HUDEP-2 (cell line): ENCODE data around the gene HAUS8.
"Not testable (repeated sequence)": the region's sequence is repeated elsewhere in the genome, so short reads cannot be mapped to it uniquely, and the experiment has no call there.

Experiments
- DNase-seq, 76 experiments: peaks; one replicate each; lab custom pipeline; 2025; ENCODE audit not compliant: unreplicated experiment in 76 of 76; lab: John Stamatoyannopoulos, UW

HAUS8 gene

DNA sequence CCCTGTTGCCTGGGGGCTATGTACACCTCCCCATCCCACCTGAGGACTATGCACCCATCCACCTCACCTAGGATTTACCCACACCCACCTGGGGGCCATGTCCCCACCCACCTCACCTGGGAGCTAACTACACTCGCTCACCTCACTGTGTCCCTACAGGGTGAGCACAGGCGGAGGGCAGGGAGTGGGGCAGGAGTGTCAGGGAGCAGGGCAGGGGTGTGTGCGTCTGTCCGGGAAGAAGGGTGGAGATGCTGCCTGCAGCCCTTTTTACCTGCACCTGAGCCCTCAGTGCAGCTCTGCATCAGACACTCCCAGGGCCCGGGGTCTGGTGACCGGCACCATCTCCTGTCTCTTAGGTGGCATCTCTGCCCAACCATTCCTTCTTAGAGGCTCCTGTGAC lies 38.1 kb downstream of the HAUS8 start:
- no peak for DNase-seq

GRCh38 chr19:17036640-17037039 lies 38.6 kb downstream of the HAUS8 start:
- no peak for DNase-seq

GRCh38 chr19:17035842-17036424 lies 39.3 kb downstream of the HAUS8 start:
- DNase-seq: no peak

GRCh38 chr19:17031741-17032140 lies 43.5 kb downstream of the HAUS8 start:
- no peak for DNase-seq

DNA sequence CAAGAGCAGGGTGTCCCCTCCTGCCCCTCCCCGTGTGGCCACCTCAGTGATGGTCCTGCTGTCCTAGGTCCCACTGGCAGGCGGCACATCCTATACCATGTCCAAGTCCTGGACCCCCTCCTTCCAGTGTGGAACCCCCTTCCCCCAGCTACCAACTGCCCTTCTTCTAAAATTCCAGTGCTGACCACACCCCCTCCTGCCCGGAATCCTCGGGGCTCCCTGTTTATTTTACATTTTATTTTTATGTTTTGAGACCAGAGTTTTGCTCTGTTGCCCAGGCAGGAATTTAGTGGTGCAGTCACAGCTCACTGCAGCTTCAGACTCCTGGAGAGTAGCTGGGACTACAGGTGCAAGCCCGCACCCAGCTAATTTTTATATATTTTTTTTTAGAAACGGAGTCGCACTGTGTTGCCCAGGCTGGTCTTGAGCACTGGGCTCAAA lies 47.7 kb downstream of the HAUS8 start:
- no peak for DNase-seq

- DNase-seq: no peak
Measured at GRCh38 chr19:17026706-17027534, 48.3 kb downstream of the HAUS8 start, which contains the start of gene CPAMD8. Gene CPAMD8 (minus strand): TSS chr19:17026810. CDS start chr19:17026642, 168 bp downstream.

DNA sequence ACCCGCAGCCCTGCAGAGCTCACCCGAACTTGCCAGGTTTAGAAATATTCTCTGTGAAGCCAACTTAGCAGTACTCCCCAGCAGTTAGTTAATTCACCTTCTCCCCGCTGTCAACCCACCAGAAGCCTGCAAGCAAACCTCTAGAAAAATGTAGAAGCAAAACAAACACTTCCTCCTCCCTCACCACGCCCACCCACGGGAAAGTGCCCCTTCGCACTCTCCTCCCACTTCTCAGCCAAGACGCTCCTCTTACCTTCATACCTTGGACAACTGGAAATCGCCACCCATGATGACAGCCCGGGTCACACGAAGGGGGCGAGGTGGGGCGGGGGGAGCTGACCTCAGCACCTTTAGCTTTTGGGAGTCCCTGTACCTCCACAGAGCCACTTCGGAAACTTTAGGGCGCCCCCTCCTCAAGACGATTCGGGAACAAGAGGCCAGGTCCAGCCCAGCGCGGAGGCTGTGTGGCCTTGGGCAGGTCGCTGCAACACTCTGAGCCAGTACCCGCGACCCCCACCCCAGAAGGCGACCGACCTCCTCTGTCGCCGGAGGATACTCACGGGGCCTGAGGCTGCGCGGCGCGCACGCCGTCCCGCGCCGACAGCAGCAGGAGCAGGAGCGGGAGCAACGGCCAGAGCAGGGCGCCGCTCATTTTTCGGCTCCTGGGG lies 49.1 kb downstream of the HAUS8 start:
- DNase-seq: no peak

DNA sequence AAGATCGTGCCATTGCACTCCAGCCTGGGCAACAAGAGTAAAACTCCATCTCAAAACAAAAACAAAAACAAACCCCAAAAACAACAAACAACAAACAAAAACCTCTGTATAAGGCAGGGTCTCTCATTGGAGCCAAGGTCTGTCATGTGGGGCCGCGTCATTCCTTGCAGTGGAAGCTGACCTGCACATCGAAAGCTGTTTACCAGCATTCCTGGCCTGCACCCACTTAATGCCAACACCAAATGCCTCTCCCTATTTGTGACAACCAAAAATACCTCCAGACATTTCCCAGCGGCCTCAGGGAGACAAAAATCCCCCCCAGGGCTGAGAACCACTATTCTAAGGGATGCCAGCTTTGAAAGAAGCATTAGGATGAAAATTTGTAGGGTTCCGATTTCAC lies 49.9 kb downstream of the HAUS8 start:
- DNase-seq: no peak

DNA sequence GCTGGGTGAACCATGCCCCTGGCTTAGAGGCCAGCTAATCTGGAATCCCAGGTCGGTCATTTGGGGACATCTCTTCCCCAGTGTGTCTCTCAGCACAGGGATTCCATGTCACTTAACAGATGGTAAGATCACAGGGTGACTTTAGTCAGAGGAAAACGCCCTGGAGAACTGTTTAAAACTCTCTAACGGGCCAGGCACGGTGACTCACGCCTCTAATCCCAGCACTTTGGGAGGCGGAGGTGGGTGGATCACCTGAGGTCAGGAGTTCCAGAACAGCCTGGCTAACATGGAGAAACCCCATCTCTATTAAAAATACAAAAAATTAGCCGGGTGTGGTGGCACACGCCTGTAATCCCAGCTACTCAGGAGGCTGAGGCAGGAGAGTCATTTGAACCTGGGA lies 50.3 kb downstream of the HAUS8 start:
- not testable (repeated sequence) for DNase-seq

- no peak for DNase-seq
Measured at GRCh38 chr19:17023805-17024204, 51.4 kb downstream of the HAUS8 start.

GRCh38 chr19:17022738-17023137 lies 52.5 kb downstream of the HAUS8 start:
- DNase-seq: no peak

- no peak for DNase-seq
Measured at GRCh38 chr19:17021793-17022590, 53.3 kb downstream of the HAUS8 start.

DNA sequence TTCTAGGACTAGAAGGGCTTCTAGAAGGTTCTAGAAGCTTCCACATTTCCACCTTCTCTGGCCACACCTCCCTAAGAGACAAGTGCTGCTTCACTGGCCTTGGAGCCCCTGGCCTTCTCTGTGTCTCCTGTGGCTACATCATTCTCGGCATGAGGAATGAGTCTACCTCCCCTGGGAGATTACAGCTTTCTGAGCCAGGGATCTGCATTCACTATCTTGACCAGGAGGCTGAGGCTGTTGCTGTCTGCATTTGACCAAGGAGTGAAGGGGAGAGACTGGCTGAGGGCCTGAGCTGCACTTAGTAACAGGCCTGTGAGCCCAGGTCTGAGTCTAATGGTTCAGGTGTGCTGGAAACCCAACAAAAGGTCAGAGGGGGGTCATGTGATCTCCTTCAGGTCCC lies 53.9 kb downstream of the HAUS8 start:
- no peak for DNase-seq

DNA sequence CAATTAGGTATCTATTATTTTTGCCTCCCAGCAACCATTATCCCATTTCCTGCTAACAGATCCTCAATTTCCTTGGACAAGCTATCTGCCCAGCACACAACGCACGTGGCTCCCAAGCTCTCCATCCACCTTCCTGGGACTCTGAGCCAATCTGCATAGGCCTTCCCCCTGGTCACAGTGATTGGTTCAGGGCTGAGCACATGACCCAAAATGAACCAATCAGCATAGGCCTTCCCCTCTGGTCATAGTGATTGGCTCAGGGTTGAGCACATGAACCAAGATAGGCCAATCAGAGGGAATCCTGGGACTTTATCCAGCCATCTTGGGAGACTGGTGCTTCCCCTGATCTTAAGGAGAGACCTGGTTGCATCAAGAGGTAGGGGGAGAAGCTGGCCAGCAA lies 54.4 kb downstream of the HAUS8 start:
- DNase-seq: no peak

DNA sequence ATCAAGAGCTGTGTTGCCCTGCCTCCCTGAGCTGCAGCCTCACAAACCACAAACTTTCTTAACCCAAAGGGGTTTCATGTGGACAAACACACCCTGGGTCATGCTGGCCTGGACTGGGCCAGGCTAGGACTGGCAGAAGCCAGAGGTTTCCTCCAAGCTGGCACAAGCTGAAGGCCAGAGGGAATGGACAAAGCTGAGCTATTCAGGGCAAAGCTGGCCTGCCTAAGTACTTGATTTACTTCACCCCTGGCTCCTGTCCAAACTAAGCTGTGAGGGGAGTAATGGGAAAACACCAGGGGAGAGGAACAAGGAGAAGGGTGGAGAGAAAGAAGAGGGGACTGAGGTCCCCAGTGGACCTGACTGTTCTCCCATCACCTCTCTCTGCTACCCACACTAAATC lies 54.9 kb downstream of the HAUS8 start:
- no peak for DNase-seq

DNA sequence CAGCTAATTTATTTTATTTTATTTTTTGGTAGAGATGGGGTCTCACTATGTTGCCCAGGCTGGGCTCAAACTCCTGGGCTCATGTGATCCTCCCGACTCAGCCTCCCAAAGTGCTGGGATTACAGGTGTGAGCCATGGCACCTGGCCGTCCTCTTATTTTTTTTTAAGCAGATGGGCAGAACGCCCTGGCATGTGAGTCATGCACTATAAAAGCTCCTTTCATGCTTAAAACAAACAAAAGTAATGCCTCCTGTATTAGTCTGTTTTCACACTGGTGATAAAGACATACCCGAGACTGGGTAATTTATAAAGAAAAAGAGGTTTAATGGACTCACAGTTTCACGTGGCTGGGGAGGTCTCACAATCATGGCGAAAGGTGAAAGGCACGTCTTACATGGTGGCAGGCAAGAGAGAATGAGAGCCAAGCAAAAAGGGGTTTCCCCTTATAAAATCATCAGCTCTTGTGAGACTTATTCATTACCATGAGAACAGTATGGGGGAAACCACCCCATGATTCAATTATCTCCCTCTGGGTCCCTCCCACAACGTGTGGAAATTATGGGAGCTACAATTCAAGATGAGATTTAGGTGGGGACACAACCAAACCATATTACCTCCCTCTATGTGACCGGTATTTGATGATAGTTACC lies 60.9 kb downstream of the HAUS8 start:
- not testable (repeated sequence) for DNase-seq

- no peak for DNase-seq
Measured at GRCh38 chr19:17011485-17011884, 63.8 kb downstream of the HAUS8 start.

GRCh38 chr19:17006579-17006978 lies 68.7 kb downstream of the HAUS8 start:
- DNase-seq: no peak

- no peak for DNase-seq
Measured at GRCh38 chr19:17005000-17005399, 70.3 kb downstream of the HAUS8 start.

DNA sequence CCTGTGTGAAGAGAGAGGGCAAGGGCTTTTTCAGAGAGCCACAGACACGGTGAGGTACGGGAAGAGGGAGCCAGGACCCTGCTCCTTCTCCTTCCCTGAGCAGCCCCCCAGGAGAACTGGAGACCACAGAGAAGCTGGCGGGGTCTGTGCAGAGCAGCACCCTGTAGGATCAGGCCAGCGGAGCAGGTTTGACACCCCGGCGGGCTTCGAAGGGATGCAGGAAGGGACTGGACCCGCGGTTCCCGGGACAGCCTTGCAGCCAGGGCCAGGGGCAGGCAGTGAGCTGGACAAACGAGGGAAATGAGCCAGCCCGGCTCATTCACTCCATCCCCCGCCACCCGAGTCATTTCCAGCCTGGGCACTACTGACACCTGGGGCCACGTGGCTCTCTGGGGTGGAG lies 70.9 kb downstream of the HAUS8 start:
- no peak for DNase-seq
